ENCODE results near the gene TIMM10.

DNA sequence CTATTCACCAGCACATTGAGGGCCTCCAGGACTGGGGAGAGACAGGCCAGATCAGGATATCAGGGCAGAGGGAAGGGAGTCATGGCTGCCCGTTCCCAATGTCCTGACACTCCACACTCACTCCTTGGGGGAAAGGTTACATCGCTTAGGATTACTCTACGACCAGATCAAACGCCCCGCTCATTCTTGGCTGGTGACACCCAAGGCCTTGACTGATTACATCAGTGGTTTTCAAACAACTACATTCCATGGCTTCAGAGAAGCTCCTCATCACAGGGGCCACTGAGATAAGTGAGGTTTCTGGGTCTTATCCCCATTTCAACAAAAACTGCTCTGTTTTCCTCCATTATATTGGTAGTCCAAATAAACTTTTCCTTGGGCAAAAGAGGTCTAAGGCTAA is 21.9 kb upstream of the TIMM10 start:
- no peak for TF ChIP-seq POLR2A (IDR thresholded peaks at IDR 0.05)
- TF ChIP-seq, protein P1, sequence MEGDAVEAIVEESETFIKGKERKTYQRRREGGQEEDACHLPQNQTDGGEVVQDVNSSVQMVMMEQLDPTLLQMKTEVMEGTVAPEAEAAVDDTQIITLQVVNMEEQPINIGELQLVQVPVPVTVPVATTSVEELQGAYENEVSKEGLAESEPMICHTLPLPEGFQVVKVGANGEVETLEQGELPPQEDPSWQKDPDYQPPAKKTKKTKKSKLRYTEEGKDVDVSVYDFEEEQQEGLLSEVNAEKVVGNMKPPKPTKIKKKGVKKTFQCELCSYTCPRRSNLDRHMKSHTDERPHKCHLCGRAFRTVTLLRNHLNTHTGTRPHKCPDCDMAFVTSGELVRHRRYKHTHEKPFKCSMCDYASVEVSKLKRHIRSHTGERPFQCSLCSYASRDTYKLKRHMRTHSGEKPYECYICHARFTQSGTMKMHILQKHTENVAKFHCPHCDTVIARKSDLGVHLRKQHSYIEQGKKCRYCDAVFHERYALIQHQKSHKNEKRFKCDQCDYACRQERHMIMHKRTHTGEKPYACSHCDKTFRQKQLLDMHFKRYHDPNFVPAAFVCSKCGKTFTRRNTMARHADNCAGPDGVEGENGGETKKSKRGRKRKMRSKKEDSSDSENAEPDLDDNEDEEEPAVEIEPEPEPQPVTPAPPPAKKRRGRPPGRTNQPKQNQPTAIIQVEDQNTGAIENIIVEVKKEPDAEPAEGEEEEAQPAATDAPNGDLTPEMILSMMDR (IDR thresholded peaks at IDR 0.05): no peak

Data from right lobe of liver (tissue), 4 donors.